Activated B cell treated with CpG ODN at 0.5 μM for 24 hours (primary cell): ENCODE results near the gene DAGLA. TPM values are rescaled to one million over a fixed set of nuclear protein-coding genes. Genes with fewer than 3 reads are reported as not detected.

Experiments
- ATAC-seq: fragments of 200-7000 bp; cut with Tn5 transposase; one replicate; pipeline ENCODE4 v1.10.0; 2021; ENCODE audit warnings: low read depth, mild to moderate bottlenecking, moderate library complexity
- CTCF ChIA-PET: fragments of 350-600 bp; sonication (Branson Sonifier 250); formaldehyde crosslinking; loops from one replicate; lab custom pipeline; 2021; ENCODE audit warnings: antibody characterized with exemption; lab: Charles Lee
- POLR2A ChIA-PET: fragments of 350-600 bp; sonication (Branson Sonifier 250); formaldehyde crosslinking; loops from one replicate; lab custom pipeline; 2021; ENCODE audit warnings: antibody characterized with exemption; lab: Charles Lee
- DNase-seq: peaks from one replicate; pipeline ENCODE4 v3.0.0; 2022
- H3K27ac Mint-ChIP-seq: one replicate; pipeline ENCODE4 v1.8.0; 2020; ENCODE audit warnings: mixed read lengths
- H3K27me3 Mint-ChIP-seq: one replicate; pipeline ENCODE4 v1.8.0; 2021; ENCODE audit warnings: mixed read lengths
- H3K36me3 Mint-ChIP-seq: one replicate; pipeline ENCODE4 v1.8.0; 2021; ENCODE audit warnings: low read depth, mixed read lengths
- H3K4me1 Mint-ChIP-seq: one replicate; pipeline ENCODE4 v1.8.0; 2021; ENCODE audit warnings: mixed read lengths
- H3K4me3 Mint-ChIP-seq: one replicate; pipeline ENCODE4 v1.8.0; 2020; ENCODE audit warnings: mild to moderate bottlenecking, mixed read lengths
- H3K9me3 Mint-ChIP-seq: one replicate; pipeline ENCODE4 v1.8.0; 2020; ENCODE audit warnings: mixed read lengths
- intact Hi-C: fragments of 100-400 bp; cut with micrococcal nuclease; formaldehyde crosslinking; loops from one replicate; pipeline ENCODE4 v1.15.1; 2024
- total RNA-seq: library from RNA; stranded (reverse); gene quantifications from 2 replicates; pipeline ENCODE4 v1.2.3, GENCODE V29; 2022
- TF ChIP-seq, protein P1 (sequence below): fragments of 200-600 bp; IDR thresholded peaks from one replicate; pipeline ENCODE4 v1.8.0; 2022; ENCODE audit warnings: antibody characterized with exemption, mild to moderate bottlenecking

Gene DAGLA
- total RNA-seq, 1 donor from 2014 or later, result not detected

DNA sequence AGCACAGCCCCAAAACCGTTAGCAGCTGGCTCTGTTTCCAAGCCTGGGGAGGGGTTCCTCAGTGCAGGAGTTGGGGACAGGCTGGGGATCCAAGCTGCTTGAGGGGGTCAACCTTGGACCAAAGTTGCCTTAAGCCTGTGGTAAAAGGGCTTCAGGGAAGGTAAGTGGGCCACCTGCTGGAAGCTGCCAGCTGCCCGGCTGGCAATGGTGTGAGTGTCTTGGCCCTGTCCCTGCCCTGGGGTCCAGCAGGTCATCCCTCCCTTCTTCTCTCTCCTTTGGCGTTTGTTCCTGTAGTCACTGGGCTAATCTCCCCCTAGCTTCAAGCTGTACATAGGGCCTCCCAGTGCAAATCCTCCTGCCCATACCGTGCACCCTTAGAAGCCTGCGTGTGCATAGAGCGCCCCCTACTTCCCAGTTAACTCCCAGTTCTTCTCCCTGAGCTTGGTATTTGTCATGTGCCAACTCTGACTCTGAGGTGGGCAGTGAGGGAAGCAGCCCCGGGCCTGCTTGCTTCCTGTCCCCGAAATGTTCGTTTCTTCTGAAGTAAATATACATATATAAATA, 107.8 kb downstream of the DAGLA start:
- Mint-ChIP-seq H3K4me3 (no peak overlapping the region), H3K9me3 (no peaks in the 10 kb centered on the region), H3K4me1 (peaks cover 25% of the 10 kb centered on the region), H3K36me3 (peaks cover 69% of the 10 kb centered on the region), H3K27me3 (no peaks in the 10 kb centered on the region), H3K27ac (no peak overlapping the region)
- intact Hi-C loops, result no loop called here
- TF ChIP-seq, protein P1, sequence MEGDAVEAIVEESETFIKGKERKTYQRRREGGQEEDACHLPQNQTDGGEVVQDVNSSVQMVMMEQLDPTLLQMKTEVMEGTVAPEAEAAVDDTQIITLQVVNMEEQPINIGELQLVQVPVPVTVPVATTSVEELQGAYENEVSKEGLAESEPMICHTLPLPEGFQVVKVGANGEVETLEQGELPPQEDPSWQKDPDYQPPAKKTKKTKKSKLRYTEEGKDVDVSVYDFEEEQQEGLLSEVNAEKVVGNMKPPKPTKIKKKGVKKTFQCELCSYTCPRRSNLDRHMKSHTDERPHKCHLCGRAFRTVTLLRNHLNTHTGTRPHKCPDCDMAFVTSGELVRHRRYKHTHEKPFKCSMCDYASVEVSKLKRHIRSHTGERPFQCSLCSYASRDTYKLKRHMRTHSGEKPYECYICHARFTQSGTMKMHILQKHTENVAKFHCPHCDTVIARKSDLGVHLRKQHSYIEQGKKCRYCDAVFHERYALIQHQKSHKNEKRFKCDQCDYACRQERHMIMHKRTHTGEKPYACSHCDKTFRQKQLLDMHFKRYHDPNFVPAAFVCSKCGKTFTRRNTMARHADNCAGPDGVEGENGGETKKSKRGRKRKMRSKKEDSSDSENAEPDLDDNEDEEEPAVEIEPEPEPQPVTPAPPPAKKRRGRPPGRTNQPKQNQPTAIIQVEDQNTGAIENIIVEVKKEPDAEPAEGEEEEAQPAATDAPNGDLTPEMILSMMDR, result no peak
- no peak for DNase-seq
- ChIA-PET CTCF (interaction anchor here (0.9 to 2.8 kb wide), 4 partner anchors 9 to 321 kb away, joined by 3 to 17 read pairs (median 4); no protein-coding TSS in a partner anchor), POLR2A (interaction anchor here (0.6 to 1.0 kb wide), 2 partner anchors 177 to 324 kb away, joined by 3 read pairs; no protein-coding TSS in a partner anchor)
- no peak for ATAC-seq

DNA sequence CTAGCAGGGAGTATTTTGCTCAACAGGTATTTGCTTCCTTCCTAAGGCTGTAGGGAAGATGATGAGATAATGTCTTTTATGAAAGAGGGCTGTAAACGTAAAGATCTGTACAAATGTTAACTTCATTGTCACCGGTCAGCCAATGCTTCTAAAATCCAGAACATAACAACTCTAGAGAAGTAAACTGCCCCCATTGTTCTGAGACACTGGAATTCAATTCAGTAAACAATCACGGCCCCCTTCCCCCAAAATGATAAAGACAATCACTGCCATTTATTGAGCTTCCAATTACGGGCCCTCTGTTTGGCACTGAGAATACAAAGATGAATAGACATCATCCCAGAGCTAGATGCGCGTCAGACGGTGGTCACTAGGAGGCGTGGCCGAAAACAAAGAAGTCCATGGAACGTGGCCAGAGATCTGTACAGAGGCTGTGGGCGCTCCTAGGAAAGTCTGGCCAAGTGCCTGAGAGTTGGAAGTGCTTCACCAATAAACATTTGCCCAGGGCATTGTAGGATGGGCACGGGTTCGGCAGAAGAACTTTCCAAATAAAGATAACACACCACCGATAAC, 111.6 kb downstream of the DAGLA start:
- TF ChIP-seq, protein P1, result no peak
- Mint-ChIP-seq H3K4me3 (peak overlapping the region; percentile 98), H3K27ac (peak overlapping the region; percentile 100), H3K27me3 (no peaks in the 10 kb centered on the region), H3K4me1 (peaks cover 21% of the 10 kb centered on the region), H3K36me3 (peaks cover 58% of the 10 kb centered on the region), H3K9me3 (no peaks in the 10 kb centered on the region)
- intact Hi-C loops, result loop anchor here (1.0 to 5.0 kb wide), 6 partner anchors 15 to 917 kb away; partner anchors contain the start of genes FTH1 and MYRF
- ATAC-seq (no peak), DNase-seq (no peak)
- CTCF ChIA-PET, result interaction anchor here (1.0 to 8.4 kb wide), 4 partner anchors 107 to 316 kb away, joined by 4 to 146 read pairs (median 16); no protein-coding TSS in a partner anchor
- POLR2A ChIA-PET, result interaction anchor here (0.6 to 2.1 kb wide), 10 partner anchors 20 to 1049 kb away, joined by 3 to 27 read pairs (median 6); partner anchors contain the start of gene FTH1

DNA sequence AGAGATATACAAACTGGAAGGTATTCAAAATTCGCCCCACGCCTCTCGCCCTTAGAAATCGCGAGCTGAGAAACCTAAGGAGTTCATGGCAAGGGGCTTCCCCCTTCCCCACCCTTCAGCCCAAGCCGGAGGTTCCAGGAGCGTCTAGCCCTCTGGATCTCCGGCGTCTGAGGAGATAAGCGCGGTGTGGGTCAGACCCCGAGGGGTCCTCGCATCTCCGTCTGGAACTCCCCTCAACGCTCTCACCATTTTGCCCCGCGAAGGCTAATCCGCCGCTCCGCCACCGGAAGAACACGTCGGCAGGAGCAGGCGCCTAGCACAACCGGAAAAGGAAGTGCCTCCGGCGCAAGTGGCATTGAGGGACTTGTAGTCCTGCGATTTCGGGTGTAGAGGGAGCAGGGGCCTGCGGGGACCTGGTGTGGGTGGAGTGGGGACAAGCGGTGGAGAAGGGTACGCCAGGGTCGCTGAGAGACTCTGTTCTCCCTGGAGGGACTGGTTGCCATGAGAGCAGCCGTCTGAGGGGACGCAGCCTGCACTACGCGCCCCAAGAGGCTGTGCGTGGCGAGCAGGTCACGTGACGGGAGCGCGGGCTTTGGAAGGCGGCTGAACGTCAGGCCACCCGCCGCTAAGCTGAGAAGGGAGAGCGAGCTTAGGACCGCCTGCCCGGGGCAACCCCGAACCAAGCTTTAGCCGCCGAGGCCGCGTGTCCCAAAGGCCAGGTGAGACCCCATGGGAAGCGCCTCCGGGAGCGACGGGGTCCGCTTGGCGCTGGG, 112.3 kb downstream of the DAGLA start, which contains the start of the genes FEN1 and TMEM258:
TSS of gene FEN1 (plus strand) at position 602 of the 773 bp plus-strand sequence. CDS start 2,451 bp downstream, outside the sequence.
TSS of gene TMEM258 (minus strand) at position 290 of the 773 bp plus-strand sequence. CDS start at position 249, 41 bp downstream.
- Mint-ChIP-seq H3K27ac (peak within 1 kb of the TSS; percentile 100), H3K36me3 (peaks cover 56% of the 10 kb centered on the region), H3K27me3 (no peaks in the 10 kb centered on the region), H3K9me3 (no peaks in the 10 kb centered on the region), H3K4me1 (peaks cover 24% of the 10 kb centered on the region), H3K4me3 (peak within 1 kb of the TSS; percentile 98)
- POLR2A ChIA-PET, result interaction anchor here (0.5 to 2.1 kb wide), 17 partner anchors 20 to 1048 kb away, joined by 3 to 27 read pairs (median 4); partner anchors contain the start of gene FTH1
- ATAC-seq (peak; percentile 92), DNase-seq (peak; percentile 89)
- intact Hi-C loops, result loop anchor here (1.0 to 5.0 kb wide), 6 partner anchors 16 to 916 kb away; partner anchors contain the start of genes FTH1 and MYRF
- TF ChIP-seq, protein P1, result no peak
- CTCF ChIA-PET, result interaction anchor here (1.0 to 8.4 kb wide), 5 partner anchors 106 to 316 kb away, joined by 4 to 146 read pairs (median 10); no protein-coding TSS in a partner anchor

DNA sequence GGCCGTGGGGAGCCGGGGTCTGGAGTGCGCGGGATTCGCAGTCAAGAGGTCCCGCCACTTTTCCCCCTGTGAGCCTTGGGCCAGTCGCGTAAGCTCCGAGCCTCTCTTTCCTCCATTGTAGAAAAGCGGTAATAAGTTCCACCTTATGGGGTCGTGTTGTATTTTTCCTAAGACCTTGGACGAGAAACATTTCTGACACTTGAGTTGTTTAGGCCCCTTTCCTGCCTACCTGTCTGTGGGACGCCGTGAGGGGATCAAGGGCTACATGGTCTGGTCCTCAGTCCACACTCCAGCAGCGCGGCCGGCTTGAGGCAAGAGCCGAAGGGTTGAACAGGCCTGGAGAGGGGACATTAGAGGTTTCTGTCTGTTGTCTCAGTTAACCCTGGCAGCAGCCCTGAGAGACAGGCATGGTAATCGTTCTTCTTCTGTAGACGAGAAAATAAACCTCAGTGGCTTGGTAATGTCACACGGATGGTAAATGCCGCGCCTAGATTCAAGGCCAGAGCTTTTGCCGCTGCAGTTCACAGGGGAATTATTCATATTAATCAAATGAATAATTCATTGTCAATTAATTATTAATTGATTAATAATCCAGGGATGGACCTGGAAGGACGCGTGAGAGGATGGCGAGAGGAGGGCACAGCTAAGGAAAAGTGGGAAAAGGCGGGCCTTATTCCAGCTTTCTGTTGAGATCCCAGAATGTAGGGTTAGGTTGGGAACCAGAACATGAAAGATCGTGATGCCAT, 113.1 kb downstream of the DAGLA start:
- no peaks in the 10 kb centered on the region for H3K9me3 Mint-ChIP-seq
- H3K4me1 Mint-ChIP-seq, result peaks cover 24% of the 10 kb centered on the region
- H3K36me3 Mint-ChIP-seq, result peaks cover 52% of the 10 kb centered on the region
- DNase-seq (no peak), ATAC-seq (no peak)
- POLR2A ChIA-PET, result interaction anchor here (0.5 to 2.1 kb wide), 15 partner anchors 19 to 1048 kb away, joined by 3 to 27 read pairs (median 4); partner anchors contain the start of gene FTH1
- peak overlapping the region; percentile 100 for H3K27ac Mint-ChIP-seq
- no peaks in the 10 kb centered on the region for H3K27me3 Mint-ChIP-seq
- CTCF ChIA-PET, result interaction anchor here (1.9 to 8.4 kb wide), 4 partner anchors 105 to 315 kb away, joined by 7 to 146 read pairs (median 16); no protein-coding TSS in a partner anchor
- intact Hi-C loops, result loop anchor here (2.0 to 5.0 kb wide), 4 partner anchors 16 to 916 kb away; partner anchors contain the start of genes FTH1 and MYRF
- peak overlapping the region; percentile 98 for H3K4me3 Mint-ChIP-seq
- TF ChIP-seq, protein P1, result no peak
